ENCODE measurements around the gene KATNAL1. TPM values are rescaled to one million over a fixed set of nuclear protein-coding genes. Genes with fewer than 3 reads are reported as not detected.

Gene KATNAL1
- total RNA-seq, 2 donors from 2014 or later, result 22.2 to 37.9 TPM

DNA sequence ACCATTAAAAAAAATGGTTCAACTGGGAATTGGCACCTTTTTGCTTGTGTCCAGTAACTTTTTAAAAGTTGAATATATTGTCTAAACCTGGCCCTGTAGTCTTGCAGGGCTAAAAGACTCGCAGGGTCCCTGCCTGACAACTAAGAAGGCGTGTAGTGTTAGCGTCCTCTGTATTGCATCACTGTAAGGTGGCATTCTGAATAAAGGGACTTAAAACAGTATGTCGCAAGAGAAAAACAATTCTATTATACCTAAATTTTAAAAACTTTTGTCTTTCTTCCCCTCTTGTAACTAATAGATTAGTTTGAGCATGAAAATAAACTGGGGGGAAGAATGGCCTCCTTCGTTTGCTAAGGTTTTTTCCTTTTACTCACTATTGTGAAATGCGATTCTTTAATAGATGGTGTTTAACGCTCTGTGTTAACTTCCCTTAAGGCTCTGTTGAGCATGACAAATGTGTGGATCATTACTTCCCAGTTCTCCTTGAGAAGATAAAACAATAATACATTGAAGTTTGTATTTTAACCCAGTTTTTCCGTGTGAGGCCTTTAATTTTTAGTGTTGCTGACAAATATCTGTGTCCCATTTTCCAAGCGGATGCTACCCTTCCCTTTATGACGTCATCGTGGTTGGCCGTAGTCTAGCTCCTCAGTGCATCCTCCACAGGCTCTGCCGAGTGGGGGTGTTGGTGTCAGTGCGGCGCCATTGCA is 134.6 kb downstream of the KATNAL1 start:
- Histone ChIP-seq H3K4me3 (no peak overlapping the region), H3K36me3 (no peaks in the 10 kb centered on the region), H3K4me1 (no peaks in the 10 kb centered on the region), H3K27ac (no peak overlapping the region), H3K9me3 (no peaks in the 10 kb centered on the region), H3K27me3 (no peaks in the 10 kb centered on the region)
- TF ChIP-seq, protein P1, sequence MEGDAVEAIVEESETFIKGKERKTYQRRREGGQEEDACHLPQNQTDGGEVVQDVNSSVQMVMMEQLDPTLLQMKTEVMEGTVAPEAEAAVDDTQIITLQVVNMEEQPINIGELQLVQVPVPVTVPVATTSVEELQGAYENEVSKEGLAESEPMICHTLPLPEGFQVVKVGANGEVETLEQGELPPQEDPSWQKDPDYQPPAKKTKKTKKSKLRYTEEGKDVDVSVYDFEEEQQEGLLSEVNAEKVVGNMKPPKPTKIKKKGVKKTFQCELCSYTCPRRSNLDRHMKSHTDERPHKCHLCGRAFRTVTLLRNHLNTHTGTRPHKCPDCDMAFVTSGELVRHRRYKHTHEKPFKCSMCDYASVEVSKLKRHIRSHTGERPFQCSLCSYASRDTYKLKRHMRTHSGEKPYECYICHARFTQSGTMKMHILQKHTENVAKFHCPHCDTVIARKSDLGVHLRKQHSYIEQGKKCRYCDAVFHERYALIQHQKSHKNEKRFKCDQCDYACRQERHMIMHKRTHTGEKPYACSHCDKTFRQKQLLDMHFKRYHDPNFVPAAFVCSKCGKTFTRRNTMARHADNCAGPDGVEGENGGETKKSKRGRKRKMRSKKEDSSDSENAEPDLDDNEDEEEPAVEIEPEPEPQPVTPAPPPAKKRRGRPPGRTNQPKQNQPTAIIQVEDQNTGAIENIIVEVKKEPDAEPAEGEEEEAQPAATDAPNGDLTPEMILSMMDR (IDR thresholded peaks at IDR 0.05), result no peak
- no peak for DNase-seq (ENCODE audit: low spot score)

DNA sequence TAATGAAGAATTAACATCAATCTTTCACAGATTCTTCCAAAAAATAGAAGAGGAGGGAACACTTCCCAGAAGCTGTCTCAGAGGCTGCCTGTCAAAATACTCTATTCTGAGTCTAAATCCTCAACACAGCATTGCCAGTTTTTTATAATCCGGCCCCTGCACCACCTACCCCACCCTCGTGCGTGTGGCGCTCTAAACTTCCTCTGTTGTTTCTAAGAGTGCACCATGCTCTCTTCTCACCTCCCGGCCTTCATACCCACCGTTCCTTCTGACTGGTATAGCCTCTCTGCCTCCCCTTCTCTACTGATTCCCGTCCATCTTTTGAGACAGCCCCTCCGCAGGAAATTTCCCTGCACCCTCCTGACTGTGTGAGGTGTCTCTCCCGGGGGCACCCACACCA is 136.8 kb downstream of the KATNAL1 start:
- Histone ChIP-seq H3K9me3 (no peaks in the 10 kb centered on the region), H3K4me1 (no peaks in the 10 kb centered on the region), H3K4me3 (no peak overlapping the region), H3K36me3 (no peaks in the 10 kb centered on the region), H3K27ac (no peak overlapping the region), H3K27me3 (no peaks in the 10 kb centered on the region)
- DNase-seq (ENCODE audit: low spot score), result no peak
- TF ChIP-seq, protein P1 (IDR thresholded peaks at IDR 0.05), result no peak

DNA sequence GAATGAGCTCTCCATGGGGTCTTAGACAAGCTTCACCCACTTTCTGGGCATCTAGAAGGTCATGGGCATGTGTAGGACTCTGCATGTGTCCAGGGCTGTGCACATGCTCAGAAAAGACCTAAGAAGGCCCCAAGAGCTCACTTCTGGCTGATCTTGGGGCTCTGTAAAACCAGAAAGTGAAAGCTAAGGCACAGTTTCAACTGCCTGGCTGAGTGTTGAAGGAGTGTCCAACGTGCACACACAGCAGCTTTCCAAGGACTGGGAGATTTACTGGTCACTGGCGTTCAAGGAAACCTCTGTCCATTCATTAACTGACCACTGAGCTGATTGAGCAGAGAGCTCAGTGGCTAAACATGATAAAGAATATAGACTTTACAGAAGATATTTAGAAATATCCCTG is 137.9 kb downstream of the KATNAL1 start:
- no peak for DNase-seq (ENCODE audit: low spot score)
- TF ChIP-seq, protein P1 (IDR thresholded peaks at IDR 0.05), result no peak
- H3K36me3 ChIP-seq, result no peaks in the 10 kb centered on the region
- H3K4me3 ChIP-seq, result no peak overlapping the region
- no peaks in the 10 kb centered on the region for H3K27me3 ChIP-seq
- no peaks in the 10 kb centered on the region for H3K9me3 ChIP-seq
- H3K27ac ChIP-seq, result no peak overlapping the region
- no peaks in the 10 kb centered on the region for H3K4me1 ChIP-seq

DNA sequence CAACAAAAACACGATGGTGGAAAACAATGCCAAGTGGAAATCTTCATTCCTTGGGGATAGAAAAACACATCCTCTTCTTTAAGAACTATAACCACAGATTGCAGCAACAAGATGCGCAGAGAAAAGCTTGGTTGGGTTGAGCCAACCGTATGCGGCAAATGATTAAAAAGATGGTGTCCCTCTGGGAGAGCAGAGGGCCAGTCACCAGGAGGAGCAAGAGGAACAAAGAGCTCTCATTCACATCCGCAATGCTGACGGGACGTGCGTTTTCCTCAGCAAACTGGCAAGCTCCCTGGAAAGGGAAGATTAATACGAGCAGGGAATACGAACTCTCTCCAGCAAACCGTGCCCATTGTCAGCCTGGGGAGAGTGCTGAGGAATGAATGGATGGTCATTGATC is 141.6 kb downstream of the KATNAL1 start:
- Histone ChIP-seq H3K27me3 (no peaks in the 10 kb centered on the region), H3K4me1 (no peaks in the 10 kb centered on the region), H3K9me3 (no peaks in the 10 kb centered on the region), H3K27ac (no peak overlapping the region), H3K4me3 (no peak overlapping the region), H3K36me3 (no peaks in the 10 kb centered on the region)
- no peak for DNase-seq (ENCODE audit: low spot score)
- TF ChIP-seq, protein P1 (IDR thresholded peaks at IDR 0.05), result no peak

DNA sequence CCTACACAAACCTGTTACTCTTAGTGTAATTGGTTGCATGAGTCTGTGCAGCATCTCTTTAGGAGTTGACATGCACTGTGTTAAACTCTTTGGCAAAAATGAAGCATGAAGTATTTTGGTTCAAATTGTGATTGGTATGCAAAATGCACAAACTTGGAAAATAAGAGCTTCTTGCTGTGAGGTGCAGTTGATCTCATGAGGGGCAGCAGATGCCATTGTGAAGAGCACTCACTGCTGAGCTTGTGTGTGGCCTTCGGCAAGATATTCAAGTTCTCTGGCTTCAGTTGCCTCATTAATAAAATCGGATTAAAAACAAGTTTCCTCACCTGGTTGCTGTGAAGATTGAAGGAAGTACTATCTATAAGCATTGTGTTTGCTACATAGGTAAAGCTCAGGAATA is 142.3 kb downstream of the KATNAL1 start:
- Histone ChIP-seq H3K27ac (no peak overlapping the region), H3K4me3 (no peak overlapping the region), H3K36me3 (no peaks in the 10 kb centered on the region), H3K4me1 (no peaks in the 10 kb centered on the region), H3K9me3 (no peaks in the 10 kb centered on the region), H3K27me3 (no peaks in the 10 kb centered on the region)
- DNase-seq (ENCODE audit: low spot score), result no peak
- TF ChIP-seq, protein P1 (IDR thresholded peaks at IDR 0.05), result no peak

DNA sequence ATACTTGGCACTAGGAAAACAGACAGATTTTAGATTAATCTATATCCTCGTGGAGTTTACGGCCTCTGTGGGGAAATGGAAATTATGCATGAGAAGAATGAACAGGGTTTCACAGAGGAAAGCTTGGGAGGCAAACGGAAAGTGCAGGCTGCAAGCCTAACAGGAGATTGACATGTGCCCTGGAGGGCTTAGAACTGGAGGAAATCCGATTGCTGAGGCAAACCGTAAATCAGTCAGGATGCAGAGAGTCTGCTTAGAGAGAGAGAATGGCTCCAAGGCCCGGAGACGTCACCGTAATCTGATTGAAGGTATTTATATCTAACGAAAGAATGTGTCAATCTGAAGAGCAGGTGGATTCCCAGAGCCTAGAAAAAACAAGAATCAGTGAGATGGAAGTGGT is 143.2 kb downstream of the KATNAL1 start:
- Histone ChIP-seq H3K36me3 (no peaks in the 10 kb centered on the region), H3K4me3 (no peak overlapping the region), H3K27me3 (no peaks in the 10 kb centered on the region), H3K4me1 (no peaks in the 10 kb centered on the region), H3K9me3 (no peaks in the 10 kb centered on the region), H3K27ac (no peak overlapping the region)
- TF ChIP-seq, protein P1 (IDR thresholded peaks at IDR 0.05), result no peak
- no peak for DNase-seq (ENCODE audit: low spot score)

Data from right atrium auricular region (tissue), 2 donors.